GM12801 (cell line): ENCODE measurements around the gene SRRD.

Experiments used
- CTCF ChIP-seq: IDR thresholded peaks from one replicate; pipeline ENCODE4 v1.5.1; 2011; ENCODE audit warnings: control low read depth; ENCODE audit not compliant: insufficient read length; ENCODE audit errors: extremely low read depth

SRRD gene

GRCh38 chr22:26501996-26502395, 18.3 kb downstream of the SRRD start:
- TF ChIP-seq CTCF: no peak

GRCh38 chr22:26502688-26503561, 19.2 kb downstream of the SRRD start:
- TF ChIP-seq CTCF: no peak

GRCh38 chr22:26503758-26504157, 20.1 kb downstream of the SRRD start:
- no peak for TF ChIP-seq CTCF

- TF ChIP-seq CTCF: no peak
Observed at GRCh38 chr22:26508148-26508547, 24.5 kb downstream of the SRRD start.

GRCh38 chr22:26512149-26512793, 28.6 kb downstream of the SRRD start, which contains the start of gene TFIP11:
Gene TFIP11 (minus strand): TSS chr22:26512473. CDS start chr22:26510272, 2,201 bp downstream.
- TF ChIP-seq CTCF: no peak

- TF ChIP-seq CTCF: no peak
Observed at GRCh38 chr22:26513838-26514237, 30.2 kb downstream of the SRRD start.

GRCh38 chr22:26514419-26515161, 30.9 kb downstream of the SRRD start:
- TF ChIP-seq CTCF: no peak
